Lower leg skin (tissue), 3 donors: ENCODE results near the gene AVEN.

Experiments used
- CTCF ChIP-seq, 3 donors: fragments of 450-650 bp; IDR thresholded peaks; one replicate each; pipeline ENCODE4 v1.5.1; 2016; ENCODE audit warnings: antibody characterized with exemption in 3 of 3, mild to moderate bottlenecking in 3 of 3, moderate library complexity in 2 of 3
- POLR2A ChIP-seq, 2 donors: fragments of 450-650 bp; IDR thresholded peaks; one replicate each; pipeline ENCODE4 v1.6.1; 2016 to 2017; ENCODE audit warnings: antibody characterized with exemption in 2 of 2, mild to moderate bottlenecking in 1 of 2, moderate library complexity in 1 of 2

DNA sequence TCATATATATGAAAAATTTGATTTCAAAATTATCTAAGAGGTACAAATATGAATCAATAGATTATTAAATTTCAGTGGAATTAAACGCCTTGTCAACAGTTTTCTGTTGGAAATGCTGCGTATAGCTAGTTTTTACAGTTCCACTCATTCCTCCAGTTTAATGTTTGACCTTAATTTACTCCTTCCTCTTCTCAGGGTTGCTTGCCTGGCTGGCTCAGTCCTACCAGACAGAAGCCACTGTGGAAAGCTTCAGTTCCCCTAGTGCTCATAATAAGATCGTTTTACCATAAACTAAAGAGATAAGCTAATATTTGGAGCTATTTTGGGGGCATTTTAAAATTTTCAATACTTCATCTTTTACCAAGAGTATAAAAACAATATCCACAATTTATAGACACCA is 39.9 kb upstream of the AVEN start:
- TF ChIP-seq CTCF (IDR thresholded peaks at IDR 0.05) (no peak), POLR2A (IDR thresholded peaks at IDR 0.05) (no peak)
